GM19395 (cell line): ENCODE data around the gene NRF1.
"Not testable (repeated sequence)": the region's sequence is repeated elsewhere in the genome, so short reads cannot be mapped to it uniquely, and the experiment has no call there.

Source experiments
- ATAC-seq: cut with Tn5 transposase; IDR thresholded peaks from one replicate; pipeline ENCODE4 v1.9.1; 2021; ENCODE audit warnings: mild to moderate bottlenecking, moderate library complexity; ENCODE audit not compliant: unreplicated experiment

NRF1 gene

DNA sequence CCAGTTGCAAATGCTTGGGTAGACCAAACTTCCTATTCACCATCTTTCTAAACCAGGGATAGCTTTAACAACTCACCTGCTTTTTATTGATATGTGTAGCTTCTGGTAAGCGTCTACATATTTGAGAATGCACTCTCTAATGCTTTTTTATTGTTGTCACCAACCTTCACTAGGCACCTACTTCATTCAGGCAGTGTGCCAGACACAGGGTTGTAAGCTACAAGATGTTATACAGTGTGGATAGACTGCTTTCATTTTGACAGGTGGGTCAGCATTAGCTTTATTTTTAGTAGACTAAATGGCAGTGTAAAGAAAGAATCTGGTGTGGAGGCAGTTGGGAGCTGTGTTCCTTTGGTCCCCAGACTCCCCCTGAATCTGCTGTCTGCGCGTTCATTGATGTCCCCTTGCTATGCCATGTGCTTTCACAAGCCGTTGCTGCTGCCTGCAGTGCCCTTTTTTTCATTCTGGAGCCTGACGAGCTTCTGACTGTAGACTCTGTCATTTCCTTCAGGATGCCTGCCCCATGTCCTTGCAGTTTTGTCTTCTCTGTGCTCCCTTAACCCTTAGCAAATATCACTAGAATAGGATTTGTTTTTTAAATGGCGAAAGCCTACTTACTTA, 32.1 kb downstream of the NRF1 start:
- ATAC-seq = no peak

DNA sequence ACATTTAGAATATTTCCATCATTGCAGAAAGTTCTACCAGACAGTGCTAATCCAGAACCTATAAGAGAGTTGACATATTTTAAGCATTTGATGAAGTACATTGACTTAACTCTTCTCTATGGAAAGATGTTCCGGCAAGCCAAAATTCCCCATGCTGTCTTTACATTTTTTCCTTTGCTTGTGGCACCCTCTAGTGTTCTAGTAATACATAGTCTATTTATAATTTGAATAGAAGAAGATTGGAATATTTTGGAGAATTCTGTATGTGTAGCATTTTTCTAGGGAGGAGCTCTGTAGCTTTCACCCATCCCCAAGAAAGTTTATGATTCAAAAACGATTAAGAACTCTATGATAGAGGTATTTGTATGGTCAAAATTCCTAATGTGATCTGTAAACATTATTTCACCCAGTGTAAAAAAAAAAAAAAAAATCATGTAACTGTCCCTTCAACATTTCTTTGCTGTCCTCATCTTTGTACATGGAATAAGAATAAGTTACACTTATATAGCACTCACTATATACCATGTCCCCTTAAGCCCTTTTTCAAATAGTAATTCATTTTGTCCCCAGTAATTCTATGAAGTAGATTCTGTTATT, 33.2 kb downstream of the NRF1 start:
- ATAC-seq = no peak

DNA sequence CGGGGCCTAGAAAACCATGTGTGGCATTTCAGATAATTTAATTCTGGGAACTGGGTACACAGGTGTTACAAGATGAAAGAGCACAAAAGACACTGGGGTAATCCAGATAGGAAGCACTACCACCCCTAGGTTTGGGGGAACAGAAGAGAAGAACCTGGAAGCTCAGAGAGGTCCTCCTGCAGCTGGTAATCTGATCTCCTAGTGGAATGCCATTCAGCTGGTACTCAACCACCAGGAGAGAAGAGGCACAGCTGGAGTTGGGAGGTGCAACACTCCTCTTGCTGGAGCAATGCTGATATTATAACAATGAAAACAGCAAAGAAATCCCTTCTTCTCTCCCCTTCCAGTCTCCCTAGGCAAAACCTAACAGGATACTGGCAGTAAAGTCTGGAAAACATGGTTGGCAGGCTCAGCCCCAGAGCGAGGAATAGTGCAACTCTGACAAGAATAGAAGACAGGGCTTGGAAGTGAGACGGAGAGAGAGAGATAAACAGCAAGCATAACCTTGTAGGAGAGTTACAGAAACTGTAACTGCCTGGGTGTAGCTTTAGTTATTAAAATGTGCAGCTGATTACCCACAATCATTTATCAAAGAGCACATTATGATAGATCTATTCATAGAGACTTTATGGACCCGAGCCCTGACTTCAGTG, 35.0 kb downstream of the NRF1 start:
- ATAC-seq = no peak

DNA sequence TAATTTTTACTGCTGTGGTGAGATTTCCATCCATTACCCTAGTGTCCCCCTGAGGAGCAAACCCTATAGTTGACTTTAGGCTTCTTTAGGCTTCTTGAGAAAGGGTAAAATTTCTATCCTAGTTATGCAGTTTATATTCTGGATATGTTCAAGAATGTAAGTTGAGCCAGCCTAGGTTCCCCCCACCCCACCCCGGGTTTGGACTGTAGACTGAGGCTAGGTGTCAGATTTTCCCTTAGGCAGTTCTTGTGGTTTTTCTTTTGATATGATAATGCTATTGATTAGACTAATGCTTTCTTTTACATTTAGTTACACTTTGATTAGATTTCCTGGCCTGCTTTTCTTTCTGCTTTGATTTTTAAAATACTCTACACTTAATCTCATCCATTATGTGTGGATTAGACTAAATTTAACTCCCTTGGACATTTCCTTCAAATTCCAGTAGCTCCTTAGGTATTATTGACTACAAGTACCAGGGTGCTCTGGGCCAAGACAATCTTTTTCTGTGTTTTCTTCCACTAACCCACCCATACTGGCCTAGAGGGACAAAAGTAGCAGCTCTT, 37.7 kb downstream of the NRF1 start:
- ATAC-seq = no peak

DNA sequence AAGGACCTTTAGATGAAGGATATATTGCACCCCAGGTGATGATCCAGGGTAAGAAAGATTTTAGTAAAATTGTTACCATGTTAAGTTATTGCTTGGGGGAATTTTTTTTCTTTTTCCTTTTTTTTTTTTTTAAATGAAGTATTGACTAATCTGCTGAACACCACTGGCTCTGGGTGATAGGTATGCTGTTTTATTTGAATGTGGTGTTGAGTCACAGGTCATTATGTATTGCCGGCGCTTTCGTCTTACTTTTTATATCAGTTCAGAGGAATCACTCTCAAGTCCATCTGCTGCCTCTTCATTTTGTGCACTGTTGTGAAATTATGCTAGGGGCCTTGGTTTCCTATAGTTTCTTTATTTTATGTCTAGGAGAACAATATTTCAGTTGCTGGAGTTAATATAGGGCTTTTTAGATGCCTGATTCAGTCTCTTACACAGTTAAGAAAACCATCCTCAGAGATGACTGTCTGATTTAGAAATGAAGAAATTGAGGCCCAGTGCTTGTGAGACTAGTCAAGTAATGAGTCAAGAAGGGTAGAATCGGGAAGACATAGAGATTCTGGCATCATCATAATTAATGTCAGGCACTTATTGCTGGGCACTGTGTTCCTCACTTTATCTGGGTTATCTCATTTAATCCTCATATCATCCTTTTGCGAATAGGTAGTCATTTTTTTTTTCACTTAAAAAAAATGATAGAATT, 38.7 kb downstream of the NRF1 start:
- ATAC-seq = no peak

DNA sequence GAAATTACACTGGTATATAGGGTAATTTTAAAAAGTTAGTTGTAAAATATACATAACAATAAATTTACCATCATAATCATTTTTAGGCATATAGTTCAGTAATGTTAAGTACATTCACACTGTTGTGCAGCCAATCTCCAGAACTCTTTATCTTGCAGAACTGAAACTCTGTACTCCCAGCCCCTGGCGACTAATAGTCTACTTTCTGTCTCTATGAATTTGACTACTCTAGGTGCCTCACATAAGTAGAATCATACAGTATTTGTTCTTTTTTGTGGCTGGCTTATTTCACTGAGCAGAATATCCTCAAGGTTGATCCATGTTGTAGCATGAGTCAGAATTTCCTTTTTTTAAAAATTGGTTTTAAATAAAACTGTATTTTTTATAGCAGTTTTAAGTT, 41.4 kb downstream of the NRF1 start:
- peak; percentile 92 for ATAC-seq

DNA sequence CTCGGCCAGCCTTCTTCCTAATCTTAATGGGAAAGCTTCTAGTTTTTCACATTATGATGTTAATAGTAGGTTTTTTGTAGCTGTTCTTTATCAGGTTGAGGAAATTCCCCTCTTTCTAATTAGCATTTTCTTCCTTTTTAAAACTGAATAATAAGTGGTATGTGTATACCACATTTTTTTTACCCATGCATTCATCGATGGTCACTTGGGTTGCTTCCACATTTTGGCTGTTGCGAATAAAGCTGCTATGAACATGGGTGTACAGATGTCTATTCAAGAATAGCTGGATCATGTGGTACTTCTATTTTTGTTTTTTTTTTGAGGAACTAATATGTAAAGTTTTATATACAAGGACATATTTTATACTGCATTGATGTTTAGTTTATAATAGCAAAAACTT, 44.3 kb downstream of the NRF1 start:
- no peak for ATAC-seq

DNA sequence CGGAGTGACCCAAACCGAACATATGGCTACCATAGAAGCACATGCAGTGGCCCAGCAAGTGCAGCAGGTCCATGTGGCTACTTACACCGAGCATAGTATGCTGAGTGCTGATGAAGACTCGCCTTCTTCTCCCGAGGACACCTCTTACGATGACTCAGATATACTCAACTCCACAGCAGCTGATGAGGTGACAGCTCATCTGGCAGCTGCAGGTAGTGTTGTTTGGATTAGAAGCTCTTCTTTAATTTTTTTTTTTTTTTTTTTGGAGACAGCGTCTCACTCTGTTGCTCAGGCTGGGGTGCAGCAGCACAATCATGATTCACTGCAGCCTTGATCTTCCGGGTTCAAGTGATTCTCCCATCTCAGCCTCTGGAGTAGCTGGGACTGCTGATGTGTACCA, 45.8 kb downstream of the NRF1 start:
- ATAC-seq = no peak

DNA sequence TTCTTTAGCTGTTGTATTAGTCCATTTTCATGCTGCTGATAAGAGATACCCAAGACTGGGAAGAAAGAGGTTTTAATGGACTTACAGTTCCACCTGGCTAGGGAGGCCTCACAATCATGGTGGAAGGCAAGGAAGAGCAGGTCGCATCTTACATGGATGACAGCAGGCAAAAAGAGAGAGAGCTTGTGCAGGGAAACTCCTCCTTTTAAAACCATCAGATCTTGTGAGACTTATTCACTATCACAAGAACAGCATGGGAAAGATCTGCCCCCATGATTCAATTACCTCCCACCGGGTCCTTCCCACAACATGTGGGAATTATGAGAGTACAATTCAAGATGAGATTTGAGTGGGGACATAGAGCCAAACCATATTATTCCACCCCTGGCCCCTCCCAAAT, 48.4 kb downstream of the NRF1 start:
- ATAC-seq = not testable (repeated sequence)

DNA sequence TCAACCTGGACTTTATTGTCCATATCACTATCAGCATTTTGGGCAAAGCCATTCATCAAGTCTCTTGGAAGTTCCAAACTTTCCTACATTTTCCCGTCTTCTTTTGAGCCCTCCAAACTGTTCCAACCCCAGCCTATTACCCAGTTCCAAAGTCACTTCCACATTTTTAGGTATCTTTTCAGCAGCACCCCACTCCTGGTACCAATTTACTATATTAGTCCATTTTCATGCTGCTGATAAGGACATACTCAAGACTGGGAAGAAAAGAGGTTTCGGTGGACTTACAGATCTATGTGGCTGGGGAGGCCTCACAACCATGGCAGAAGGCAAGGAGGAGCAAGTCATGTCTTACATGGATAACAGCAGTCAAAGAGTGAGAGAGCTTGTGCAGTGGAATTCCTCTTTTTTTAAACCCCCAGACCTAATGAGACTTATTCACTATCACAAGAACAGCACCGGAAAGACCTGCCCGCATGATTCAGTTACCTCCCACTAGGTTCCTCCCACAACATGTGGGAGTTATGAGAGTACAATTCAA, 50.2 kb downstream of the NRF1 start:
- no peak for ATAC-seq

DNA sequence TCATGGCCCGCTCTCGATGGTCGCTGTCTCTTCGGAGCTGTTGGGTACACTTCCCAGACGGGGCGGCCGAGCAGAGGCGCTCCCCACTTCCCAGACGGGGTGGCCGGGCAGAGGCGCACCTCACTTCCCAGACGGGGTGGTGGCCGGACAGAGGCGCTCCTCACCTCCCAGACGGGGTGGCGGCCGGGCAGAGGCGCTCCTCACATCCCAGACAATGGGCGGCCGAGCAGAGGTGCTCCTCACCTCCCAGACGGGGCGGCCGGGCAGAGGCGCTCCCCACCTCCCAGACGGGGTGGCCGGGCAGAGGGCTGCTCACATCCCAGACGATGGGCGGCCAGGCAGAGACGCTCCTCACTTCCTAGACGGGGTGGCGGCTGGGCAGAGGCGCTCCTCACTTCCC, 51.7 kb downstream of the NRF1 start:
- not testable (repeated sequence) for ATAC-seq

DNA sequence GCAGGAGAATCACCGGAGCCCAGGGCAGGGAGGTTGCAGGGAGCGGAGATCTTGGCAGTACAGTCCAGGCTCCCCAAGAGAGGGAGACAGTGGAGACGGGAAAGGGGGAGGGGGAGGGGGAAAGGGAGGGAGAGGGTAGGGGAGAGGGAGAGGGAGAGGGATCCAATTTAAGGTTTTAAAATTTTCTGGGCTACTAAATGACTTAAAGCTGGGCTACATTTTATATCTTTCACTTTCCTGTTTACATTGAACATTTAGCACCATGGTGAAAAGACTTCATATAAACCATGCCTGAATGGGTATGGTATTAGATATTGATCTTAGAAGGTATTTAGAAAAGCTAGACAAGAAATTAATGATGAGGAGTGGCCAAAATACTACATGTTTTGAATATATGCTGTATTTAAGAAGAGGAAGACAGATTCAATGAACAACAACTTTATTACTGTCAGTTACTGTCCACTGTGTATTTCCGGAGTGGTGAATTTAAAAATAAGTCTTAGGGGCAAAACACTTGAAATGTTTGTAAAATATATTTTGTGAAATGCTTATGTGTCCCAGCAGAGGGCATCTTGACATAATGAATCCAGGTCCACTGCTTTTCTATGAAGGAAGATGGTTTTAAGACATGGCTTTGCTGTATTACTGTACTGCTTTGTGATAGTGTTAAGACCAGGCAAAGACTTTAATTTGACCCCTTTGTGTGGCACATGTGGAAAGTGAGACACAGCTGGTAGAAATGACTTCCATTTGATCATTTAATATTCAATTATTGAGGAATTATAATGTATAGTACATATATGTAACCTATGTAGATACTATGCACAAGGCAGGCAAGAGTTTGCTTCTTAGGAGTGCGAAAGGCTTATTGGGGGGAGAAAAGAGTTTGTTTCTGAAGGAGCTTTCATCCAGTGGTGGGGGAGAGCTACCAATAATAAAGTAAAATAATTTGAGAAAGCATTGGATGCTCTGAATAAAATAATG, 52.8 kb downstream of the NRF1 start:
- no peak for ATAC-seq

DNA sequence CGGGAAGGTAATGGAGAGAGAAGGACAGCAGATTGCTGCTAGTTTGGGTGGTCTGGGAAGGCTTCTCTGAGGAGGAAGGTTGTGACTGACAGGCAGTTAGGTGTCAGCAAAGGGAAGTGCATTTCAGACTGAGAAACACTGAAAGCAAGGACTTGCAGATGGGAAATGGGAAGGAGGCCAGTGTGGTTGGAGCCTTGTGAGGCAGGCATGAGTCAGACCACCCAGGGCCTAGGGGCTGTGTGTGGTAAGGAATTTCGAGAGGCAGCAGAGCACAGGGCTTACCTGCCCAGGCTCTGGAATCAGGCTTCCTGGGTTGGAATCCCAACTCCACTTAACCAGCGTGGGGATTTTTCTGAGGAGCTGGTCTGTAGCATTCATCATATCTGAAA, 53.5 kb downstream of the NRF1 start:
- no peak for ATAC-seq

DNA sequence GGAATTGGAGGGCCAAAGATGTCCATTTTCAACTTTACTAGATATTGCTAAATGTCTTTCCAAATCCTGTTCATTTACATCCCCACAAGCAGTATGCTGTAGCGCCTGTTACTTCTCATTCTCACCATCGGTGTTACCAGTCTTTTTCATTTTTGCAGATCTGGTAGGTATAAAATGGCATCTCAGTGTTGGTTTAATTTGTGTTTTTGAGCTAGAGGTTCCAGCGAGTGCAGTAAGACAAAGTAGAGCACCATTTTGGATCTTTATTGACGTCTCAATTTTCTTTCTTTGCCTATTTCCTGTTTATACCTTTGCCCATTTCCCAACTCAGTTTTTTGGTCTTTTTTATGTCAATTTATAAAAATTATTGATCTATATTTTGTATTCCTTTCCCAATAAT, 55.6 kb downstream of the NRF1 start:
- ATAC-seq = no peak

DNA sequence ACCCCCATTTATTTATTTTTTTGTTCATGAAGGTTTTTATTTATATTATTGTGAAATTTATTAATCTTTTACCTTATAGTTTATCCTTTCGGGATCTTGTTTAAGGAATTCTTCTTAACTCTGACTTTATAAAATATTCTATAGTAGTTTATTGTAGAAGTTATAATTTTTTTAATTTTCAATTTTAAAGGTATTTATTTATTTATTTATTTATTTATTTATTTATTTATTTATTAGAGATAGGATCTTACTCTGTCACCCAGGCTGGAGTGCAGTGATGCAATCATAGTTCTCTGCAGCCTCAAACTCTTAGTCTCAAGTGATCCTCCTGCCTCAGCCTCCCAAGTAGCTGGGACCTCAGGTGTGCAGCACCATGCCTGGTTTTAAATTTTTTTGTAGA, 56.0 kb downstream of the NRF1 start:
- no peak for ATAC-seq

DNA sequence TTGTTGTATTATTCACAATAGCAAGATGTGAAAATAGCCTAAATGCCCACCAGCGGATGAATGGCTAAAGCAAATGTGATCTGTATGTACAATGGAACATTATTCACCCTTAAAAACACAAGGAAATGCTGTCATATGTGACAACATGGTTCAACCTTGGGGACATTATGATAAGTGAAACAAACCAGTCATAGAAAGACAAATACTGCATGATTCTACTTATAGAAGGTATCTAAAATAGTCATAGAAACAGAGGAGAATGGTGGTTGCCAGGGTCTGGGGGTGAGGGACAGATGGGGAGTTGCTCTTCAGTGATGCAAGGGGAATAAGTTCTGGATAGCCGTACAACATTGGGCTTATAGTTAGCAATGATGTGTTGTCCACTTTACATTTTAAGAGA, 58.4 kb downstream of the NRF1 start:
- no peak for ATAC-seq

DNA sequence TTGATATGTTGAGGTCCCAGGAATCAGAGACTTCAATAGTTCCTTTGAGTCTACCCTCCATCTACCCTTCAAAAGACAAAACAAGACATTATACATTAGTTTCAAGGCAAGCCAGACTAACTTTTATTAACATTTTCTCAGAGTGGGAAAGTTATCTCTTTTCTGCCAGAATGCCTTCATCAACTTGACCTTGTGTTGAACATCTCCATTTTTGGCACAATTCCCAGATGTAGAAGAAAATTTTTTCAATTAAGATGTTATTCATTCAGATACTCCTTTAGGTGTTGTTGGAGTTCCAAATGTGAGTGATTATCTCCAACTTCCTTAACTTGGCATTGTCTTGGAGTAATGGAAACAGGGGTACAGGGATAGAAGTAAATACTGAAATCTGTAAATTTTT, 59.1 kb downstream of the NRF1 start:
- ATAC-seq = no peak

DNA sequence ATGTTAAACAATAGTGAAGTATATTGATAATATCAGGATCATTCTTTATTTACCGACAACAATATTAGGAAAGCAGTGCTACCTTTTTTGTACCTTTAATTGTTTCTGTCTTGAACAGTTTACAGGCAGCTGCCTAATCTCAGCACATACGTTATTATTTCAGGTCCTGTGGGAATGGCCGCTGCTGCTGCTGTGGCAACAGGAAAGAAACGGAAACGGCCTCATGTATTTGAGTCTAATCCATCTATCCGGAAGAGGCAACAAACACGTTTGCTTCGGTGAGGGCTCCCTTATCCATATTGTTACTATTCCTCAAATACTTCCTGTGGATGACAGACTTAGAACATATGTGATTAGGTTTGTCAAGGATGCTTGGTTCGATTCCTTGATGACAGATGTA, 59.7 kb downstream of the NRF1 start:
- no peak for ATAC-seq

DNA sequence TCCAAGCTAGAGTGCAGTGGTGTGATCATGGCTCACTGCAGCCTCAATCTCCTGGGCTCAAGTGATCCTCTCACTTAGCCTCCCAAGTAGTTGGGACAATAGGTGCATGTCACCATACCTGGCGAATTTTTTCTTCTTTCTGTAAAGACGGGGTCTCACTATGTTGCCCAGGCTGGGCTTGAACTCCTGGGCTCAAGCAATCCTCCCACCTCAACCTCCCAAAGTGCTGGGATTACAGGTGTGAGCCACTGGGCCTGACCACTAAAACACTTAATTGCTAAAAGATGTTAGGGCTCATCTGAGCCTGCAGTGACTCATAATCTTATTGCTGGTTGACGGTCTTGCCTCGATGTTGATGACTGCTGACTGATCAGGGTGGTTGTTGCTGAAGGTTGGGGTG, 63.0 kb downstream of the NRF1 start:
- not testable (repeated sequence) for ATAC-seq

DNA sequence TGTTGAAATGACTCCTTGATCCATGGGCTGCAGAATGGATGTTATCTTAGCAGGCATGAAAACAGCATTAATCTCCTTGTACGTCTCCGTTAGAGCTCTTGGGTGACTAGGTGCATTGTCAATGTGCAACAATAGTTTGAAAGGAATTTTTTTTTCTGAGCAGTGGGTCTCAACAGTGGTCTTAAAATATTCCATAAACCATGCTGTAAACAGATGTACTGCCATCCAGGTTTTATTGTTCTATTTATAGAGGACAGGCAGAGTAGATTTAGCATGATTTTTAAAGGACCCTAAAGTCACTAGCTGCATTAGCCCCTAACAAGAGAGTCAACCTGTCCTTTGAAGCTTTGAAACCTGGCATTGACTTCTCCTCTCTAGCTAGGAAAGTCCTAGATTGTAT, 64.0 kb downstream of the NRF1 start:
- ATAC-seq = no peak
